HCT116 (cell line): ENCODE measurements around the gene FIP1L1. TPM values are rescaled to one million over a fixed set of nuclear protein-coding genes. Genes with fewer than 3 reads are reported as not detected.

Experiments used
- ATAC-seq: fragments of 200-7000 bp; cut with Tn5 transposase; 2 replicates; pipeline ENCODE4 v1.9.1; 2020; ENCODE audit warnings: mild to moderate bottlenecking, moderate library complexity
- BruUV-seq: library from RNA; stranded (reverse); fragments of 400-500 nt; replicated peaks from 2 replicates; lab custom pipeline; 2021; lab: Mats Ljungman, UMichigan
- CTCF ChIA-PET: fragments of 300-600 bp; sonication (Branson Sonifier 250); formaldehyde crosslinking; loops from one replicate; lab custom pipeline; 2021; ENCODE audit warnings: antibody characterized with exemption; lab: Charles Lee
- POLR2A ChIA-PET: fragments of 300-600, 350-600 bp; sonication (Branson Sonifier 250); formaldehyde crosslinking; loops from one replicate; lab custom pipeline; 2021; ENCODE audit warnings: antibody characterized with exemption; lab: Charles Lee
- RAD21 ChIA-PET, 2 experiments: fragments of 300-600 bp; sonication (Branson Sonifier 250); formaldehyde crosslinking; loops; one replicate each; lab custom pipeline; 2023; ENCODE audit warnings: low total read pairs in 2 of 2; ENCODE audit not compliant: uncharacterized antibody in 2 of 2, unreplicated experiment in 2 of 2, low non-redundant PET in 1 of 2; lab: Charles Lee
- DNase-seq: peaks from one replicate; pipeline ENCODE4 v3.0.0-alpha.2; 2010; ENCODE audit warnings: low read depth, low spot score
- H2AFZ ChIP-seq: fragments of 200-600 bp; shearing (Covaris generic), sonication (generic); 2 replicates; pipeline ENCODE4 v1.6.1; 2017; ENCODE audit warnings: low read depth, mixed run types, mixed read lengths, antibody characterized with exemption, low read length; ENCODE audit not compliant: poor library complexity, severe bottlenecking
- H3K27ac ChIP-seq: 2 replicates; pipeline ENCODE4 v1.5.1; 2012; ENCODE audit warnings: low read depth, low read length
- H3K27me3 ChIP-seq: fragments of 200-600 bp; sonication (generic); 2 replicates; pipeline ENCODE4 v1.6.1; 2016; ENCODE audit warnings: mixed run types, low read length, mixed read lengths; ENCODE audit not compliant: insufficient read depth
- H3K36me3 ChIP-seq, 2 experiments: fragments of 200-500 bp in 1 of 2; fragments of 200-600 bp in 1 of 2; sonication (Bioruptor generic) in 1 of 2; sonication (generic) in 1 of 2; 2 replicates each; pipeline versions ENCODE4 v1.5.1 to v1.6.1; 2014 to 2016; ENCODE audit warnings: low read length in 2 of 2, inconsistent platforms in 1 of 2, mixed read lengths in 1 of 2, mixed run types in 1 of 2; ENCODE audit not compliant: insufficient read depth in 2 of 2, control insufficient read depth in 1 of 2
- H3K4me1 ChIP-seq, 2 experiments: fragments of 200-600 bp in 1 of 2; sonication (generic) in 1 of 2; 2 replicates each; pipeline versions ENCODE4 v1.5.1 to v1.6.1; 2012 to 2017; ENCODE audit warnings: low read length in 2 of 2, inconsistent platforms in 1 of 2, mild to moderate bottlenecking in 1 of 2, mixed read lengths in 1 of 2, mixed run types in 1 of 2, moderate library complexity in 1 of 2; ENCODE audit not compliant: insufficient read depth in 2 of 2, control insufficient read depth in 1 of 2
- H3K4me2 ChIP-seq: fragments of 200-600 bp; sonication (generic); 2 replicates; pipeline ENCODE4 v1.6.1; 2017; ENCODE audit warnings: mixed run types, low read length, mixed read lengths
- H3K4me3 ChIP-seq, 2 experiments: fragments of 200-600 bp in 1 of 2; sonication (generic) in 1 of 2; replicated peaks in 1 of 2; 2 replicates each; pipeline ENCODE4 v1.5.1; 2011 to 2016; ENCODE audit warnings: low read length in 2 of 2, control low read depth in 1 of 2, low read depth in 1 of 2, mild to moderate bottlenecking in 1 of 2, mixed read lengths in 1 of 2, mixed run types in 1 of 2
- H3K79me2 ChIP-seq: fragments of 200-600 bp; sonication (generic); 2 replicates; pipeline ENCODE4 v1.6.1; 2017; ENCODE audit warnings: mild to moderate bottlenecking, mixed run types, low read length, moderate library complexity, mixed read lengths; ENCODE audit not compliant: insufficient read depth
- H3K9ac ChIP-seq: fragments of 200-600 bp; sonication (generic); 2 replicates; pipeline ENCODE4 v1.6.1; 2016; ENCODE audit warnings: low read length, mixed read lengths
- H3K9me2 ChIP-seq: fragments of 200-600 bp; sonication (generic), shearing (Covaris generic); 2 replicates; pipeline ENCODE4 v1.6.1; 2017; ENCODE audit warnings: mixed run types, mild to moderate bottlenecking, moderate library complexity; ENCODE audit not compliant: insufficient read depth
- H3K9me3 ChIP-seq, 2 experiments: fragments of 200-500 bp in 1 of 2; fragments of 200-600 bp in 1 of 2; sonication (Bioruptor generic) in 1 of 2; sonication (generic) in 1 of 2; 2 replicates each; pipeline ENCODE4 v1.6.1; 2014 to 2017; ENCODE audit warnings: low read length in 2 of 2, mixed read lengths in 2 of 2, inconsistent platforms in 1 of 2, low read depth in 1 of 2, mild to moderate bottlenecking in 1 of 2, mixed run types in 1 of 2, moderate library complexity in 1 of 2; ENCODE audit not compliant: control insufficient read depth in 1 of 2, insufficient read depth in 1 of 2
- H4K20me1 ChIP-seq: fragments of 200-600 bp; sonication (generic), shearing (Covaris generic); 2 replicates; pipeline ENCODE4 v1.6.1; 2017; ENCODE audit warnings: mixed run types, mild to moderate bottlenecking, moderate library complexity; ENCODE audit not compliant: insufficient read depth
- CEBPB ChIP-seq: IDR thresholded peaks from 2 replicates; pipeline ENCODE4 v1.6.1; 2012; ENCODE audit warnings: low read depth
- EZH2 ChIP-seq: fragments of 200-600 bp; sonication (generic); IDR thresholded peaks from 2 replicates; pipeline ENCODE4 v1.6.1; 2017; ENCODE audit warnings: antibody characterized with exemption, mixed run types
- FOSL1 ChIP-seq: IDR thresholded peaks from 2 replicates; pipeline ENCODE4 v1.6.1; 2012; ENCODE audit warnings: low read depth
- JUND ChIP-seq: IDR thresholded peaks from 2 replicates; pipeline ENCODE4 v1.6.1; 2012
- MAX ChIP-seq: IDR thresholded peaks from 2 replicates; pipeline ENCODE4 v1.6.1; 2012
- POLR2A ChIP-seq: IDR thresholded peaks from 2 replicates; pipeline ENCODE4 v1.7.0; 2011; ENCODE audit warnings: borderline replicate concordance; ENCODE audit not compliant: insufficient read depth, insufficient read length; ENCODE audit errors: extremely low read depth
- RAD21 ChIP-seq: IDR thresholded peaks from 2 replicates; pipeline ENCODE4 v1.6.1; 2012; ENCODE audit warnings: low read depth, mild to moderate bottlenecking
- TCF7L2 ChIP-seq: IDR thresholded peaks from 2 replicates; pipeline ENCODE4 v1.7.0; 2011; ENCODE audit warnings: borderline replicate concordance, inconsistent platforms; ENCODE audit not compliant: insufficient read depth, insufficient read length; ENCODE audit errors: extremely low read depth
- YY1 ChIP-seq: IDR thresholded peaks from 2 replicates; pipeline ENCODE4 v1.6.1; 2011; ENCODE audit warnings: low read length, low read depth, moderate library complexity, mild to moderate bottlenecking; ENCODE audit not compliant: insufficient replicate concordance; ENCODE audit errors: extremely low read depth
- ZFX ChIP-seq: fragments of 450-650 bp; IDR thresholded peaks from 2 replicates; pipeline ENCODE4 v1.6.1; 2017
- ZNF274 ChIP-seq: fragments of 200-500 bp; sonication (Bioruptor generic); IDR thresholded peaks from 2 replicates; pipeline ENCODE4 v1.6.1; 2014; ENCODE audit warnings: mild to moderate bottlenecking, low read depth, low read length, inconsistent platforms
- intact Hi-C: fragments of 100-400 bp; cut with micrococcal nuclease; formaldehyde crosslinking; loops from 2 replicates; pipeline ENCODE4 v1.10.0; 2022
- total RNA-seq: library from RNA; stranded (reverse); gene quantifications from one replicate; pipeline ENCODE4 v1.2.1, GENCODE V29; 2021; ENCODE audit not compliant: unreplicated experiment
- TF ChIP-seq, protein P1 (sequence below): IDR thresholded peaks from 2 replicates; pipeline ENCODE4 v1.6.1; 2011; ENCODE audit warnings: mild to moderate bottlenecking, low read length, moderate library complexity; ENCODE audit not compliant: insufficient replicate concordance; ENCODE audit errors: extremely low read depth

The FIP1L1 gene
- total RNA-seq, 1 experiment from 2014 or later: 63.6 TPM

- Histone ChIP-seq H2AFZ (no peak overlapping the region), H3K4me1 (peaks cover 7 to 15% of the 10 kb centered on the region in 2 experiments; a peak in 2 of 4 replicates), H4K20me1 (no peaks in the 10 kb centered on the region), H3K79me2 (peaks cover 56% of the 10 kb centered on the region), H3K4me2 (peak overlapping the region; percentile 94), H3K9me3 (no peaks in the 10 kb centered on the region), H3K4me3 (peak overlapping the region; percentile 80 to 96), H3K36me3 (no peaks in the 10 kb centered on the region), H3K27me3 (no peaks in the 10 kb centered on the region), H3K27ac (no peak overlapping the region), H3K9me2 (no peaks in the 10 kb centered on the region), H3K9ac (peak overlapping the region; percentile 70; the same call in 1 of the 2 replicates)
- ChIA-PET CTCF (no interaction called here), POLR2A (no interaction called here), RAD21 (no interaction called here)
- TF ChIP-seq EZH2 (no peak), CEBPB (no peak), ZFX (no peak), ZNF274 (no peak), JUND (no peak), TCF7L2 (no peak)
- no peak for DNase-seq
- intact Hi-C loops: no loop called here
- ATAC-seq: no peak
- BruUV-seq: no TSS peak
Measured at GRCh38 chr4:53364624-53365023, 12.8 kb upstream of the FIP1L1 start.

DNA sequence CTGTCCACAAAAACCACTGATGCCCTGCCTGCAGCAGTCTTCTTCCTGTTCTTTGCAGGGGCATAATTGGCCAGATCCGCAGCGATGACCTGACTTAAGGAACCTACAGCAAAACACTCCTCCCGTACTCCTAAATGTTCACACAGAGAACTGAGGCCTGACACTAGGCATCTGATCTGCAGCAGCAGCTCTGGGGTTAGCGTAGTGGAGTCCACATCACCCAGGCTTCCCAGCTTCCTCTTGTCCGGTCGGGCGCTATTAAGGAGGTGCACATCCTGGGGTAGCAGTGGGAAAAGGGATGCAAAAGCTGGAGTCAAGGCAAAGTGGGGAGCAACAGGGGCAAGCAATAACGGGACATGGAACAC is 12.3 kb upstream of the FIP1L1 start:
- ChIA-PET CTCF (no interaction called here), RAD21 (no interaction called here), POLR2A (no interaction called here)
- H3K4me2 ChIP-seq: peak overlapping the region; percentile 94
- peaks cover 51% of the 10 kb centered on the region for H3K79me2 ChIP-seq
- no peaks in the 10 kb centered on the region for H4K20me1 ChIP-seq
- H3K36me3 ChIP-seq: no peaks in the 10 kb centered on the region
- TF ChIP-seq POLR2A: no peak
- TF ChIP-seq, protein P1, sequence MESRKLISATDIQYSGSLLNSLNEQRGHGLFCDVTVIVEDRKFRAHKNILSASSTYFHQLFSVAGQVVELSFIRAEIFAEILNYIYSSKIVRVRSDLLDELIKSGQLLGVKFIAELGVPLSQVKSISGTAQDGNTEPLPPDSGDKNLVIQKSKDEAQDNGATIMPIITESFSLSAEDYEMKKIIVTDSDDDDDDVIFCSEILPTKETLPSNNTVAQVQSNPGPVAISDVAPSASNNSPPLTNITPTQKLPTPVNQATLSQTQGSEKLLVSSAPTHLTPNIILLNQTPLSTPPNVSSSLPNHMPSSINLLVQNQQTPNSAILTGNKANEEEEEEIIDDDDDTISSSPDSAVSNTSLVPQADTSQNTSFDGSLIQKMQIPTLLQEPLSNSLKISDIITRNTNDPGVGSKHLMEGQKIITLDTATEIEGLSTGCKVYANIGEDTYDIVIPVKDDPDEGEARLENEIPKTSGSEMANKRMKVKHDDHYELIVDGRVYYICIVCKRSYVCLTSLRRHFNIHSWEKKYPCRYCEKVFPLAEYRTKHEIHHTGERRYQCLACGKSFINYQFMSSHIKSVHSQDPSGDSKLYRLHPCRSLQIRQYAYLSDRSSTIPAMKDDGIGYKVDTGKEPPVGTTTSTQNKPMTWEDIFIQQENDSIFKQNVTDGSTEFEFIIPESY: no peak
- no peak for TF ChIP-seq RAD21
- no peak for TF ChIP-seq MAX
- no peak for TF ChIP-seq JUND
- TF ChIP-seq TCF7L2: no peak
- no peak for TF ChIP-seq YY1
- TF ChIP-seq FOSL1: no peak
- intact Hi-C loops: no loop called here
- H3K9ac ChIP-seq: peak overlapping the region; percentile 70
- H3K4me1 ChIP-seq: peaks cover 7 to 15% of the 10 kb centered on the region in 2 experiments; a peak in 2 of 4 replicates
- H3K4me3 ChIP-seq: peak overlapping the region; percentile 80 to 96
- DNase-seq: no peak
- no peaks in the 10 kb centered on the region for H3K9me2 ChIP-seq
- BruUV-seq: no TSS peak
- no peak overlapping the region for H3K27ac ChIP-seq
- H3K27me3 ChIP-seq: no peaks in the 10 kb centered on the region
- no peak overlapping the region for H2AFZ ChIP-seq
- peak; percentile 18 for ATAC-seq
- H3K9me3 ChIP-seq: no peaks in the 10 kb centered on the region
